Kidney (tissue), 14 donors: ENCODE measurements around the gene SNAPIN. TPM values are rescaled to one million over a fixed set of nuclear protein-coding genes. Genes with fewer than 3 reads are reported as not detected.

ENCODE experiments used
- DNase-seq, 5 donors: peaks; one replicate each; pipeline ENCODE4 v3.0.0-alpha.2; 2013 to 2020
- FAIRE-seq: peaks from 2 replicates; lab custom pipeline; 2012; peaks lifted over from hg19 to GRCh38; lab: Jason Lieb, UNC
- H3K27ac ChIP-seq, 2 donors: one replicate each; pipeline ENCODE4 v1.7.0; 2013; ENCODE audit warnings: low read depth in 2 of 2, low read length in 2 of 2, inconsistent platforms in 1 of 2
- H3K27me3 ChIP-seq: one replicate; pipeline ENCODE4 v1.7.1; 2013; ENCODE audit warnings: low read length, inconsistent platforms; ENCODE audit not compliant: control insufficient read depth, insufficient read depth
- H3K36me3 ChIP-seq, 3 donors: one replicate each; pipeline versions ENCODE4 v1.7.0 to v1.7.1; 2013; ENCODE audit warnings: low read length in 3 of 3, control low read depth in 1 of 3, inconsistent platforms in 1 of 3; ENCODE audit not compliant: insufficient read depth in 3 of 3, control insufficient read depth in 2 of 3
- H3K4me1 ChIP-seq, 3 donors: one replicate each; pipeline versions ENCODE4 v1.7.0 to v1.7.1; 2013; ENCODE audit warnings: low read length in 3 of 3, inconsistent platforms in 1 of 3, low read depth in 1 of 3; ENCODE audit not compliant: control insufficient read depth in 2 of 3, insufficient read depth in 2 of 3
- H3K4me3 ChIP-seq, 3 donors: one replicate each; pipeline versions ENCODE4 v1.7.0 to v1.8.1; 2013; ENCODE audit warnings: low read length in 3 of 3, control low read depth in 1 of 3, inconsistent platforms in 1 of 3
- H3K9ac ChIP-seq, 3 donors: one replicate each; pipeline versions ENCODE4 v1.7.0 to v1.7.1; 2013; ENCODE audit warnings: low read length in 3 of 3, control low read depth in 1 of 3, inconsistent platforms in 1 of 3
- H3K9me3 ChIP-seq, 3 donors: one replicate each; pipeline versions ENCODE4 v1.7.0 to v1.7.1; 2013; ENCODE audit warnings: low read length in 3 of 3, control low read depth in 1 of 3, inconsistent platforms in 1 of 3; ENCODE audit not compliant: control insufficient read depth in 2 of 3, insufficient read depth in 1 of 3
- CTCF ChIP-seq: IDR thresholded peaks from 3 replicates; pipeline ENCODE4 v1.5.1; 2012; ENCODE audit warnings: mild to moderate bottlenecking, moderate library complexity, borderline replicate concordance; ENCODE audit not compliant: insufficient read depth; ENCODE audit errors: extremely low read depth
- intact Hi-C: fragments of 100-400 bp; cut with DNase I; formaldehyde crosslinking; loops from one replicate; pipeline ENCODE4 v1.11.1; 2022
- polyA plus RNA-seq: library from polyadenylated mRNA; stranded (reverse); fragments of 350-450 nt; fragmentation: Illumina TruSeq; extraction: RNeasy Lipid Tissue Mini Kit (QIAGEN cat#74804); gene quantifications from one replicate; pipeline ENCODE4 v1.2.3, GENCODE V29; 2014; ENCODE audit warnings: low read depth, low replicate concordance; ENCODE audit not compliant: insufficient read depth
- total RNA-seq: library from RNA; stranded (reverse); fragmentation: NEBNext Ultra II Directional; extraction: Animal tissue kit (Norgen Biotek cat#: 25700); gene quantifications from one replicate; pipeline ENCODE4 v1.2.1, GENCODE V29; 2021
- donor health status: control.
- donor health status: control.
- donor health status: control.
- donor health status: control.
- donor health status: control.
- donor health status: DM: yes; HTN: yes; CAD: no.
- donor health status: Normal renal cell carcinoma (clear cell type).

Gene SNAPIN
- total and polyA plus RNA-seq, 2 donors from 2014 or later, result 46.2 to 59.8 TPM

DNA sequence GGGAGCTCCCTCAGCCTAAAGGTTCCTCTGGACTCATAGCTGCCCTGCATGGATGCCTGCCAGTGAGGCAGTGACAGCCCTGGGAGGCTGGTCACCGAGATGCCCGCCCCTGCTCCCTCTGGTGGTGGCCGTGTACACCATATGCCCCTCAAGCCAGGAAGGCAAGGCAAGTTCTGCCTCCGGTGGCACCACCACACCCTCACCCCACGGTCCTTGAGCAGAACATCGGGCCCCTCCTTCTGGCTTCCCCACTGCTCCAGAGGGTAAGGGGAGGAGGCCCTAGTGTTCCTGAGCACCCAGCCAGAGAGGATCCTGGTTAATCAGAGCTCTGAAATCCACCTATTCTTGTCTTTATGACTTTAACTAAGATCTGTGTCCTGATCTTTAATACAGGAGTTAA lies 40.8 kb upstream of the SNAPIN start:
- TF ChIP-seq CTCF, result peak; percentile 83
- no peak overlapping the region for H3K9ac ChIP-seq

DNA sequence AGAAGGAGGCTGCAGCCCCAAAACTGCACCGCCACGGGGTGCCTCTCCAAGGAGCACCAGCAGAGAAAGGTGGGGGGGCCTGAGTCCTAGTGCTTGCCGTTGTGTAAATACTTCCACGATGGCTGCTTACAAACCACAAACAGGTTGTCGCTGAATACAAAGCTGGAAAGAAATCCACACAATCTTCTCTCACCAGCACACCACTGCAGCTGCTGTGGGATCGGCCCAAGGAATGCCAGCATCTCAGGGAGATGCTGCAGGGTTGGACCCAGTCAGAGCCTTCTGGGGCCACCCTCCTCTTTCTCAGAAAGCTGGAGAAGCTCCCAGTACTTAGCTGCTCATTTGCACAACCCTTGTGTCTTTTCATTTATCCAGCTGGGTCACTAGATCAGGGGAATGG lies 39.3 kb upstream of the SNAPIN start:
- no peak for TF ChIP-seq CTCF
- Histone ChIP-seq H3K4me3 (no peak overlapping the region), H3K27me3 (no peaks in the 10 kb centered on the region), H3K9me3 (no peaks in the 10 kb centered on the region), H3K9ac (no peak overlapping the region), H3K4me1 (peaks cover 0 to 10% (median 6%) of the 10 kb centered on the region in 3 donors), H3K27ac (no peak overlapping the region), H3K36me3 (no peaks in the 10 kb centered on the region)
- intact Hi-C loops, result no loop called here
- FAIRE-seq, result no peak
- peak in 1 of 5 donors; percentile 39 for DNase-seq

More for the DNA sequence above, 40.8 kb upstream of the SNAPIN start:
- FAIRE-seq (no peak), DNase-seq (peak in 3 of 5 donors; percentile 66 to 93 (median 80))
- H3K4me3 ChIP-seq, result no peak overlapping the region
- H3K4me1 ChIP-seq, result peaks cover 2 to 10% (median 6%) of the 10 kb centered on the region in 3 donors
- no peaks in the 10 kb centered on the region for H3K27me3 ChIP-seq
- no peaks in the 10 kb centered on the region for H3K36me3 ChIP-seq
- intact Hi-C loops, result no loop called here
- no peaks in the 10 kb centered on the region for H3K9me3 ChIP-seq
- H3K27ac ChIP-seq, result no peak overlapping the region

DNA sequence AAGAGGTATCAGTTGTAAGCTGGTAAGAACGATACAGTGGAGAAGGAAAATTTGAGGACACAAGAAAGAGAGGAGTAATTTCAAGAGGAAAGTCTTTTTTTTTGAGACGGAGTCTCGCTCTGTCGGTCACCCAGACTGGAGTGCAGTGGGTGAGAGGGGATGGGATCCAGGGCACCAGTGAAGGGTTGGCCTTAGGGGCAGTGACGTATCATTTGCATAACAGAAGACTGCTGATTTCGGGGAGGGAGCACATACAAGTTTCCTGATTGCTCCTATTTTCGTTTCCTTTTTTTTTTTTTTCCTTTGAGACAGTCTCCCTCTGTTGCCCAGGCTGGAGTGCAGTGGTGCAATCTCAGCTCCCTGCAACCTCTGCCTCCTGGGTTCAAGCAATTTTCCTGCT lies 35.4 kb upstream of the SNAPIN start:
- intact Hi-C loops, result no loop called here
- H3K4me3 ChIP-seq, result no peak overlapping the region

More for the DNA sequence above, 35.4 kb upstream of the SNAPIN start:
- peaks cover 0 to 4% (median 0%) of the 10 kb centered on the region in 3 donors for H3K36me3 ChIP-seq
- no peak overlapping the region for H3K27ac ChIP-seq
- H3K4me1 ChIP-seq, result peaks cover 0 to 25% (median 18%) of the 10 kb centered on the region in 3 donors
- H3K27me3 ChIP-seq, result no peaks in the 10 kb centered on the region
- TF ChIP-seq CTCF, result no peak
- H3K9me3 ChIP-seq, result no peaks in the 10 kb centered on the region
- DNase-seq (peak in 1 of 5 donors; percentile 25), FAIRE-seq (no peak)
- no peak overlapping the region for H3K9ac ChIP-seq
